ENCODE measurements around the gene CUBN. TPM values are rescaled to one million over a fixed set of nuclear protein-coding genes. Genes with fewer than 3 reads are reported as not detected.

Gene CUBN
- total and polyA plus RNA-seq, 2 of the 13 experiments (the other 11 are each of a cell fraction or from before 2014, with no cell fraction given), result 0.27 to 0.32 TPM

DNA sequence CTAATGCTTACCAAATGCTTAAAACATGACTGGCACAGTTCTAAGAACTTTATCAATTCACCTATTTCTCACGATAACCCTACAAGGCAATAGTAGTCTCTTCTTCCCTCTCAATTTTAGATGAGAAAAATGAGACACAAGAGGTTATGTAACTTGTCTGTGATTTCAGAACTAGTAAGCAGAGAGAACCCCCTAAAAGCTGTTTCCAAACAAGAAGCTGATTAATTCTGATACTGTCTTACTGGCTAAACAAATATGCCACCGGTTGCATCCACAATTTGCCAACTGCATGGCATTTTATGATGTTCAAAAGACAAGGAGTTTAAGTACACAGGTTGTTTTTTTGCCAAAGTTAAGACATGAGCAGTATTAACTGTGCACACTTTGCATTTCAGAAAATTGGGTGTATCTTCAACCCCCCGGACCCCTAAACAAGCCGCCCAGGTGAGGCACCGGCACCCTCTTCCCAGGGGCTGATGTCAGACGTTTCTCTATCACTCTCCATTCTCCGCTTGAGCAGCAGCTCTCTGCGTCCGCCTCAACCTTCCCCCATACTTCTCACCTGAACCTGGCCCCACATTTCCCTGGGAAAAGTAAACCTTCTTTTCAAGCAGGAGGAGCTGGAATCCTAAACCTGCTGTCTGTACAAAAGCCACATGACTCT is 334.1 kb downstream of the CUBN start:
- no peak overlapping the region for H3K4me3 ChIP-seq (replicated peaks in 1 of 3; ENCODE audit: insufficient read depth in 1 of 3, low read depth in 2 of 3, low read length in 3 of 3)
- intact Hi-C loops (cut with micrococcal nuclease; ENCODE audit: unreplicated experiment), result no loop called here
- no peaks in the 10 kb centered on the region for H4K20me1 ChIP-seq (ENCODE audit: insufficient read depth, low read length)
- BruUV-seq (replicated peaks), result no TSS peak
- FAIRE-seq (no peak), DNase-seq (ENCODE audit: low spot score) (no peak), ATAC-seq (no peak)
- H3K9ac ChIP-seq (ENCODE audit: insufficient read depth, low read depth, low read length), result no peak overlapping the region
- H3K4me2 ChIP-seq (ENCODE audit: low read depth, low read length), result no peak overlapping the region
- WGBS (ENCODE audit: low lambda C conversion rate), result 97% methylated on average over 9 of the region's 9 CpGs
- H3K9me3 ChIP-seq (ENCODE audit: low read length), result no peaks in the 10 kb centered on the region
- no peaks in the 10 kb centered on the region for H3K79me2 ChIP-seq (ENCODE audit: insufficient read depth, low read length)
- H3K4me1 ChIP-seq (ENCODE audit: insufficient read depth, low read length), result peaks cover 13% of the 10 kb centered on the region
- no peak overlapping the region for H2AFZ ChIP-seq (ENCODE audit: low read length)
- in situ Hi-C loops (cut with HindIII; ENCODE audit: extremely low pct_ligation_motif_present, low pct_unique_long_range_greater_than_20kb), result loop anchor here (25.0 kb wide), 2 partner anchors 683 to 908 kb away; no protein-coding TSS in a partner anchor
- no peak overlapping the region for H3K27ac ChIP-seq (ENCODE audit: extremely low read length, insufficient read depth, low read length)
- H3K36me3 ChIP-seq (replicated peaks in 1 of 2; ENCODE audit: control insufficient read depth in 1 of 2, insufficient read depth in 2 of 2, low read length in 2 of 2), result no peaks in the 10 kb centered on the region
- no peaks in the 10 kb centered on the region for H3K27me3 ChIP-seq (ENCODE audit: control insufficient read depth in 1 of 2, insufficient read depth in 2 of 2, low read length in 2 of 2)
- POLR2A ChIA-PET, result no interaction called here
- CTCF ChIA-PET (ENCODE audit: low intra/inter-chr PET ratio, low total read pairs), result no interaction called here
- TF ChIP-seq CBFB (CRISPR knock-in tag; IDR thresholded peaks at IDR 0.05) (no peak), SNAPC2 (CRISPR knock-in tag; IDR thresholded peaks at IDR 0.05) (no peak), ZBTB20 (CRISPR knock-in tag; IDR thresholded peaks at IDR 0.05; ENCODE audit: borderline replicate concordance, low read depth) (no peak), NCOA2 (CRISPR knock-in tag; IDR thresholded peaks at IDR 0.05) (no peak), MEIS2 (CRISPR knock-in tag; IDR thresholded peaks at IDR 0.05) (no peak), HNRNPL (IDR thresholded peaks at IDR 0.05; ENCODE audit: low read depth, low read length) (no peak), ZNF318 (CRISPR knock-in tag; IDR thresholded peaks at IDR 0.05) (no peak), ZNF674 (CRISPR knock-in tag; IDR thresholded peaks at IDR 0.05; ENCODE audit: low read depth) (no peak), CBX2 (IDR thresholded peaks at IDR 0.05; ENCODE audit: low read depth, low read length) (no peak), CBX2 (CRISPR knock-in tag; IDR thresholded peaks at IDR 0.05; ENCODE audit: low read depth) (no peak), SMAD3 (CRISPR knock-in tag; IDR thresholded peaks at IDR 0.05) (no peak), ZNF513 (CRISPR knock-in tag; conservative IDR thresholded peaks at IDR 0.05) (no peak), ZNF101 (CRISPR knock-in tag; IDR thresholded peaks at IDR 0.05; ENCODE audit: borderline replicate concordance, low read depth) (no peak), DMAP1 (CRISPR knock-in tag; IDR thresholded peaks at IDR 0.05) (no peak)
- TF ChIP-seq, protein P1, sequence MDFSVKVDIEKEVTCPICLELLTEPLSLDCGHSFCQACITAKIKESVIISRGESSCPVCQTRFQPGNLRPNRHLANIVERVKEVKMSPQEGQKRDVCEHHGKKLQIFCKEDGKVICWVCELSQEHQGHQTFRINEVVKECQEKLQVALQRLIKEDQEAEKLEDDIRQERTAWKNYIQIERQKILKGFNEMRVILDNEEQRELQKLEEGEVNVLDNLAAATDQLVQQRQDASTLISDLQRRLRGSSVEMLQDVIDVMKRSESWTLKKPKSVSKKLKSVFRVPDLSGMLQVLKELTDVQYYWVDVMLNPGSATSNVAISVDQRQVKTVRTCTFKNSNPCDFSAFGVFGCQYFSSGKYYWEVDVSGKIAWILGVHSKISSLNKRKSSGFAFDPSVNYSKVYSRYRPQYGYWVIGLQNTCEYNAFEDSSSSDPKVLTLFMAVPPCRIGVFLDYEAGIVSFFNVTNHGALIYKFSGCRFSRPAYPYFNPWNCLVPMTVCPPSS (IDR thresholded peaks at IDR 0.05), result no peak
